HG02885 (cell line): Measurements from ENCODE around the gene TFF2.

ENCODE experiments used
- ATAC-seq: cut with Tn5 transposase; IDR thresholded peaks from one replicate; pipeline ENCODE4 v1.9.1; 2021; ENCODE audit warnings: mild to moderate bottlenecking; ENCODE audit not compliant: unreplicated experiment, poor library complexity

The TFF2 gene

DNA sequence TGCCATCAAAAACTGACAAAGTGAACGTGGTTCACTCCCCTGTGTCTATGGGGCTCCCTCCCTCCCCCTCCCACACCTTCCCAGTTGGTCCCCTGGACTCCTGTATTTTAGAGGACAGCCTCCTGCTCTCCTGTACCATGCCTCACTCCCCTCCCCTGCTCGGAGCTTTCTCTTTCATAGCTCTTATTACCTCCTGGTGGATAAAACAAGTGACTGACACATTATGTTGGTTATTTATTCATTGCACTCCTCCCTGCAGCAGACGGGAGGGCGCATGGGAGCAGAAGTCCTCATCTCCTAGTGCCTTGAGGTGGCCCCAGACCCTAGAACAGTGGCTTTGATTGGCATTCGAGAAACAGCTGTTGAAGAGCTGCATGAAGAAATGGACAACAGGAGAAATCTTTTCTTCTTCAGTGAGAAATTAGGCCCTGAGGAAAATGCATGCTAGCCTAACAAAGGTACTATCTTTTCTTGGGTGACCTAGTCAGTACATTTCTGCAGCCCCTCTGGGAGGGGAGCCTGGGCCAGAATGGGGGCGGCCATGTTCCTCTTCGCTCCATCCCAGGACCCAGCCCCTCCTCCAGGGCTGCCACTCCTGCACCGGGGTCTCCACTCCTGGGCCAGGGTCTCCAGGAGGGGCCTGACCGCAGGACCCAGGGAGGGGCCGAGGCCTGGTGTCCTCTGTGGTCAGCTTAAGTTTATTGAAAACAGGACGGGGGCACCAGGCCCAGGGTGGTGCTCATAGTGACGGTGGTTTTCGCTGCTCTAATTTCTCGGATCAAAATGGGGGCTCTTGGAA lies 16.8 kb upstream of the TFF2 start:
- no peak for ATAC-seq

DNA sequence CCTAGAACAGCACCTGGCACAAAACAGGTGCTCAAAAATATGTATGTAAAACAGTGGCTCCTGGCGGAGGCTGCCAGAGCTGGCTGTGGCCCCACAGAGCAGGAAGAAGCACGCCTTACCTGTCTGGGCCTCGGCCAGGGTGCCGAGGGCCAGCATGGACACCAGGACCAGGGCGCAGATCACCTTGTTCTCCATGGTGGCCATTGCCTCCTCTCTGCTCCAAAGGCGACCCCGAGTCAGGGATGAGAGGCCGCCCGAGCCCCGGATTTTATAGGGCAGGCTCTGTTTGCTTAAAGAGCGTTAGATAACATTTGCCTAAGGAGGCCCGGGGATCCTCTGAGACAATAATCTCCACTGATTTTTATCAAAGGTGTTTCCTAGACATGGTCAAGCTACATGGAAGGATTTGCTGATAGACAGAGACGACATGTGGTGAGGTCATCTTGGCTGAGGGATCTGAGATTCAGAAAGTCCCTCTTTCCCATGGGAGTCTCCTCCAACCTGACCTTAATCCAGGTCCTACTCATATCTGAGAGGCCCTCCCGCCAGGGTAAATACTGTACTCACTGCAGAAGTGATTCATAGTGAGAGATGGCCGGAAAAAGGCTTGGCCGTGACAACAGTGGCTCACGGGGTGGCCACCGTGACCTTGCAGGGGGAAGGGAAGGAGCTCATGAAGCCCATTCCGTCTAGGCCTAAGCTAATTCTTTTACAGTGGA lies 15.7 kb upstream of the TFF2 start, which contains the start of gene TFF1:
Gene TFF1, minus strand, starts transcription at position 244 of the 719 bp plus-strand sequence. Its CDS starts 40 bp downstream, at position 204.
- ATAC-seq: no peak

DNA sequence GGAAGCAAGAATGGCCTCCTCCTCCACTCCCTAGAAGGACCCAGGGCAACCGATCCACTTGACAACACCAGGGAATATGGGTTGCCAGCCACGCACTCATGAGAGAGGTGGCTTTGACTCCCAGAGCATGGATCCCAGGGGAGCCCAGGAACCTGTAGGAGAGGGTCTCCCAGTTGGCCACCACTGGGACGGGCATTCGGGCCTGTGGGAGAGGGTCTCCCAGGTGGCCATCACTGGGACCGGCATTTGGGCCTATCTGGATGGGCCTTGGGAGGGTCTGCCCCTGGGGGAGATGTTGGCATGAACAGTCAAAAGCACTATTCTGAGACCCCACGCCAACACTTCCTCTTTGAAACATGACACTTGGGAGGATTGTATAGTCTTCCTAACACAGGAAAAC lies 15.0 kb upstream of the TFF2 start:
- no peak for ATAC-seq

DNA sequence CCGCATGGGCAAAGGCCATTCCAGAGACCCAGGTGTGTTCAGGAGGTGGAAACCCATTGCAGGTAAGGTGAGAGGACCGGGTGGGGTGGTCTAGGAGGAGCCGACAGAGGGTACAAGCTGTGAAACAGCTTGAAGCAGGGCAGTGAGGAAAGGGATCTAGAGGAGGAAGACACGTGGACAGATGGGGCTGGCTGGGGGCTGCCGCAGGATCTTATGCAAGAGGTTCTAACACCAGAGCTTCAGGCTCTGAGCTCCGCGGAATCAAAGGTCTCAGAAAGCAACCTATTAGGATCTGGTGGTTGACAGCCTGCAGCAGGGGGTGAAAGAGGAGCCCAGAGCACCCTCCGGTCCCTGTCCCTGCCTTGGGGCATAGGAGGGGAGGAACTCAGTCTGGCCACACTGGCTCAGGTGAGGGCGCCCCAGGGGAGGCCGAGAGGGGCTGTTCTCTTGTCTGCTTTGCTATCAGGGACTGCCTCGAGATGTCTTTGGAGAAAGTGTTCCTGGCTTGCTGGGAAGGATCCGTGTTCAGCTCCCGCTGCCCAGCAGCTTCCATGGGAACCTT lies 13.6 kb upstream of the TFF2 start:
- ATAC-seq: no peak

- no peak for ATAC-seq
Measured at GRCh38 chr21:42363312-42363711, 12.5 kb upstream of the TFF2 start.

DNA sequence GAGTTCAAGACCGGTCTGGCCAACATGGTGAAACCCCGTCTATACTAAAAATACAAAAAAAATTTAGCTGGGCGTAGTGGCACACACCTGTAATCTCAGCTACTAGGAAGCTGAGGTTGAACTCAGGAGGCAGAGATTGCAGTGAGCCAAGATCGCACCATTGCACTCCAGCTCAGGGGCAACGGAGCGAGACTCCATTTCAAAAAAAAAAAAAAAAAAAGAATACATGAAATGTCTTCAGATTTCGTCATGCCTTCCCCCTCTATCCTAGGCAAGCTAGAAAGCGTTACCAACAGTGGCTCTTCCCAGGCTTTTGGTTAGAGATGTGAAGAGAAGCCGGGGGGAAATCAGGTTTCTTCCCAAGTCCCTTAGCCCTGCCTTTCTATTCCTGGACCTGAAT lies 11.9 kb upstream of the TFF2 start:
- peak; percentile 43 for ATAC-seq

DNA sequence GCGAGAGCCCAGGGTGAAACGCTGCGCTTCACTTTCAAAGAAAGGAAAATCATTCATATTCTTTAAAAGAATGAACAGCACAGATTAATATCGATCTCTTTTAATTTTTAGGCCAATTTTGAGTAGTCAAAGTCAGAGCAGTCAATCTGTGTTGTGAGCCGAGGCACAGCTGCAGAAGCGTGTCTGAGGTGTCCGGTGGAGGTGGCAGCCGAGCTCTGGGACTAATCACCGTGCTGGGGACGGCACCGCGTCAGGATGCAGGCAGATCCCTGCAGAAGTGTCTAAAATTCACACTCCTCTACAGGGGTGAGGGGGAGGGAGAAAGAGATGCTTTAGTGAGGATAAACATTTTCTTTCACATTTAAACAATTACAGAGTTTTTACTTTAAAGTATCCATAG lies 11.4 kb upstream of the TFF2 start:
- no peak for ATAC-seq

DNA sequence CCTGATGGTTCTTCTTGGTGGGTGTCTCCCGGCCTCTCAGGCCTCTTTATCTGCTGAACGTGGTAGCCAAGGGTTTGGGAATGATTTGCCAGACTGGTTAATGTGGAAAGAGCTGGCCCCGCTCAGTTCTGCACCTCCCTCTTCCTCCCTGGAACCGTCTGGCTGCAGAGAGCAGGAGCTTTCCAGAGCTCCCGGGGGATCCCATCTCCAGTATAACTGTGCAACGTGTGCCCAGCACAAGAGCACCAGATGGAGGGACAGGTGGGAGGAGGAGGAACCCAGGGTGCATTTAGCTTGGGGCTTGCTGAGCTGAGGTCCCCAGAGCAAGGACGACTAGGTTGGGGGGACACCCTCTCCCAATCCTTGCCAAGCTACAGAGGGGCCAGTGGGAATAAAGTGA lies 10.5 kb upstream of the TFF2 start:
- ATAC-seq: no peak

DNA sequence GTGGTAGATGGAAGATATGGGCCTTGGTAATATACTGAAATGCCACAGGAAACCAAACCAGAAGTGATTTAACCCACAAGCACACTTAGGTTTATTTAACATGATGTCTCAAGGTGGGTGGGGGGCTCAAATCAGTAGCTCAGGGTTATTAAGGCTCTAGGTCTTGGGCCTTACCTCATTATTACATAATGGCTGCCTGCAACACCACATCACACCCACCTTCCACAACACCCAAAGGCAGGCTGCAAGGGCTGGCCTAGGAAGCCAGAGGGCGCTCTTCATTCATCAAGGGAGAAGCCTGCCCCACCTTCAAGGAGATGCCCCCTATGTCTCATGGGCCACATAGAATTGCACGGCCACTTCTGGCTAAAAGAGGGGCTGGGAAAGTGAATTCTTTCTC lies 9.5 kb upstream of the TFF2 start:
- ATAC-seq: no peak

- ATAC-seq: no peak
Measured at GRCh38 chr21:42358937-42359336, 8.1 kb upstream of the TFF2 start.

- ATAC-seq: no peak
Measured at GRCh38 chr21:42358261-42358660, 7.5 kb upstream of the TFF2 start.

GRCh38 chr21:42357307-42357706 lies 6.5 kb upstream of the TFF2 start:
- no peak for ATAC-seq

- no peak for ATAC-seq
Measured at GRCh38 chr21:42356650-42357049, 5.9 kb upstream of the TFF2 start.

- ATAC-seq: no peak
Measured at GRCh38 chr21:42356046-42356445, 5.3 kb upstream of the TFF2 start.

- ATAC-seq: no peak
Measured at GRCh38 chr21:42353623-42354022, 2.8 kb upstream of the TFF2 start.

DNA sequence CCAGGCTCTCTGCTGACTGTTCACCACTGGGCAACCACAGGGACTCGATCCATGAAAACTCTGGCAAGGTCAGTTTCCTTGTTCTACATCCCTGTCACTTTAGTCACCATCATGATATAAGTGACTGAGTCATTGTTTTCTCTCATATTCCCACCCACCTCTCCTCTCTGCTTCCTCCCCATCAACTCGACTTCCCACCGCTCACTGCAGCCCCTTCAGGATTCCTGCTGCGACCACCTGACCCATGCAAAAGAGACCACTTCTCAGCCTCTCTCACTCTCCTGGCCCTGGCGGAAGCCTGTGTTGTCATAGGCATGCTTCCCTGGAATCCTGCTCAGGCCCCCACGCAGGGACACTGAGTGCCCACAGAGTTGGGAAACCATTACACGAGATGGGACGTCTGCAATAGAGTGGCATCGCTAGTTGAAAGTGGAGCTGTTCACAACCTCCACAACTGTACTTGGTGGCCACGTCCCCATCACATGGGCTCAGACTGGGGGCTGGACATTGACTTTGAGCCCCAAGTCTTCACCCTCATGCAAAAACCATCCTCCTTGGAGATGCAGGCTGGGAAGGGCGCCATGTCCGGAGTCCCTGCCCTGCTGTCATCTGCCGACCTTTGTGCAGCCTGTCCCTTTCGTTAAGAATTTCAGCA lies 1.8 kb upstream of the TFF2 start:
- no peak for ATAC-seq

DNA sequence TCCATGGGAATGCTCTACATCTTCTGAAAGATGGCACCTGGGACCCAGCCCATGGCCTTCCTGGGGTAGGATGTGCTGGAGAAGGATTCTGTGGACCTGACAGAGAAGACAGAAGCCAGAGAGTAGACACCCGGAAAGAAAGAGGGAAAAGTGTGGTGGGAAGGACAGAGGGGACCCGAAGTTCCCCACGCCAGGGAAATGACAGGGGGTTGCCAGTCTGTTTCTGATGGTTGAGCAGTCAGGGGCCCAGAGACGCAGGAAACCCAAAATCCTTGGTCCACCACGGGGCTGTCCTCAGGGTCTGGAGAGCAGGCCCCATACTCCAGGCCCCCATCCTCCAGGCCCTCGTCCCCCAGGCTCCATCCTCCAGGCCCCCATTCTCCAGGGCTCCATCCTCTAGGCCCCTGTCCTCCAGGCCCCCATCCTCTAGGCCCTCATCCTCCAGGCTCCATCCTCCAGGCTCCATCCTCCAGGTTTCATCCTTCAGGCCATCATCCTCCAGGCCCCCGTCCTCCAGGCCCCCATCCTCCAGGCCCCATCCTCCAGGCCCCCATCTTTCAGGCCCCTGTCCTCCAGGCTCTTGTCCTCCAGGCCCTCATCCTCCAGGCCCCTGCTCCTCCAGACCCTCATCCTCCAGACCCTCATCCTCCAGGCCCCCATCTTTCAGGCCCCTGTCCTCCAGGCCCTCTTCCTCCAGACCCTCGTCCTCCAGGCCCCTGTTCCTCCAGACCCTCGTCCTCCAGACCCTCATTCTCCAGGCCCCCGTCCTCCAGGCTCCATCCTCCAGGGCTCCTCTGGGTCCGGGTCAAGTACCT lies 1.0 kb upstream of the TFF2 start:
- ATAC-seq: no peak

GRCh38 chr21:42350318-42350910 lies 380 bp downstream of the TFF2 start:
- no peak for ATAC-seq

- no peak for ATAC-seq
Measured at GRCh38 chr21:42349420-42350317, 1.1 kb downstream of the TFF2 start.
